GM15510 (cell line): ENCODE measurements around the gene HIC1.
A peak's percentile ranks its signal among the peaks of the same experiment; 100 is the strongest.

Experiments
- POLR2A ChIP-seq: IDR thresholded peaks from 3 replicates; pipeline ENCODE4 v1.6.1; 2011; ENCODE audit warnings: borderline replicate concordance; ENCODE audit not compliant: insufficient read length; ENCODE audit errors: extremely low read depth

HIC1 gene

DNA sequence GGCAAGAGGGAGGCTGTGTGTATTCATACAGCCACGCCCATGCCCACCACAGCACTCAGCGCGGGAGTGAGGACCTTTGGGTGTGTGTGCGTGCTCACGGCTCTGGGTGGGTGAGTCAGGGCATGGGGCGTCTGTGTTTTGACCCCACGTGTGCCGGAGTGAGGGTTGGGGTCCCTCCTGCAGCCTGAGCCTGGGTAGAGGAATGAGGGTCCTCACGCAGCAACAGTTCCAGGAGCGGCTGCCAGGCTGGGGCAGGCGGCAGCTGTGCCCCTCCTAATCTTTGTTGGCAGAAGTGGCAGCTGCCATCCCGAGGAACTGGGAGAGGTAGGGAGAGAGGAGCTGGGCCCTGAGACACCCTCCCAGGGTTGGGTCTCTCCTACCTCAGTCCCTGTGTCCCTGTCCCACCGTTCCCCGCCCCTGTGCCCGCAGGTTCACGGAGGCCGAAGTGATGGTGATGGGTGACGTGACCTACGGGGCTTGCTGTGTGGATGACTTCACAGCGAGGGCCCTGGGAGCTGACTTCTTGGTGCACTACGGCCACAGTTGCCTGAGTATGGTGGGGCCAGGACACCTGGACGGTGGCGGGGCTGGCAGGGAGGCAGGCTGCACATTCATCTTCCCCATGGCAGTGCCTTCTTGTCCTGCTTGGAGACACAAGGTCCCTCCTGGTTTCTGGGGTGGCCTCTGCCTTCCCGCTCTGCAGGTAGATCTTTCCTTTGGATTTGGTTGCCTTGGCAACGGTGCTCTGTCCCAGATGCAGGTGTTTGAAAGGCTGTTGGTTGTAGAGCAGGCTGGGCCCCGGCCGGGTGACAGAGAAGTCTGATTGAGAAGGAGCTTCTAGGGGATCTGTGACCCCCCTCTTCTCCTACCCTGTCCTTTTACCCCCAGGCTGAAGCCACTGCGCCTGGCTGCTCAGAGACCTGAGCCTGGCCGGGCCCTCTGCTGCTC is 19.1 kb upstream of the HIC1 start:
- TF ChIP-seq POLR2A = no peak

DNA sequence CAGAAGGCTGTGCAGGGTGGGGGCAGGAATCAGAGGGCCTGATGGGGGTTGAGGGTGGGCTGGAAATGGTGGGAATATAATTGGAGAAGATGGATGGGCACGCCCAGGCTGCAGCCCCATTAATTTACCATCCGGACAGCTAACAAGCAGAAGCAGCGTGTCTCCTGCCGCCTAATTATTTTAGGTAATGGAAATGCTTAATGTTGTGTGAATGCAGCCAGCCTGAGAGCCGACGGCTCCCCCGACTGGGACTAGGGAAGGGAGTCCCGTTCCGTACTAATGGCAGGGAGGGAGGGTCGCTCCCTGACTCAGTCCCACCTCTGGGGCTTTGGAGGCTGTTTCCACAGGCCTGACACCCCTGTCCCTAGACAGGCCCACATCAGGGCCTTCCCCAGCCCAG is 17.7 kb upstream of the HIC1 start:
- TF ChIP-seq POLR2A = no peak

DNA sequence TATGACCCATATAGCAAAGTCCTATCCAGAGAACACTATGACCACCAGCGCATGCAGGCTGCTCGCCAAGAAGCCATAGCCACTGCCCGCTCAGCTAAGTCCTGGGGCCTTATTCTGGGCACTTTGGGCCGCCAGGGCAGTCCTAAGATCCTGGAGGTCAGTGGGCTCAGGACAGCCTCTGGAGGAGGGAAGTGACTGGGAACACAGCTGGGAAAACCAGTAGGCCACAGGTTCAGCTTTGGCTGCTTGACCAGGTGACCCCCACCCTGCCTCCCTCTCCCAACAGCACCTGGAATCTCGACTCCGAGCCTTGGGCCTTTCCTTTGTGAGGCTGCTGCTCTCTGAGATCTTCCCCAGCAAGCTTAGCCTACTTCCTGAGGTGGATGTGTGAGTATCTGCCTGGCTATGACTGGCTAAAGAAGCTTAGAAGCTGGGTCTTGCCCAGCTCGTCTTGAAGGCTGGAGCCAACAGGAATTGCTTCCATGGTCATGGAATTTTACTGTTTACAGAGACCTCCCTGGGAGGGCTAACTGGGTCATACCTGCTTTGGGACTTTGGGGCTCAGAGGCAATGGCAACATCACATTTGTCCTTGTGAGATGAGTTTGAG is 14.6 kb upstream of the HIC1 start:
- no peak for TF ChIP-seq POLR2A

DNA sequence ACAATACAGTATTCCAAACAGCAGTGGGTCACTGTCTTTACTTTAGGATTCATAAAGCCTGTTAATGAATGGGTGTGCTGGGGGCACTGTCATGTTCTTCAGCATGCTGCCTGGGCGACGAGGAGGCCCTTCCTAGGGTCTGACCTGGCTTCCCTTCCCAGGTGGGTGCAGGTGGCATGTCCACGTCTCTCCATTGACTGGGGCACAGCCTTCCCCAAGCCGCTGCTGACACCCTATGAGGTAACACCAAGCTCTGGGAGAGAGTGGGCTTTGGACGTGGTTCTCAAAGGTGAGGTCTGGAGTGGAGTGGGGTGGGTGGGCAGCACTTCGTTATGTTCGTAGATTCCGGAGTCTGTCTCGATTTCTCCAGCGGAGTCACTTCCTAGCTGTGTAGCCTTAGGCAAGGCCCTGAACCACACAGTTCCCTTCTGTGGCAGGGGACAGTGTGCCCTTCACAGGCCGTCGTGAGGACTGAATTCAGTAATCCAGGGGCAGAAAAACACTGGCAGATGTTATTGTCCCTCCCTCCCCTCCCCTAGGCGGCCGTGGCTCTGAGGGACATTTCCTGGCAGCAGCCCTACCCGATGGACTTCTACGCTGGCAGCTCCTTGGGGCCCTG is 13.9 kb upstream of the HIC1 start:
- TF ChIP-seq POLR2A = no peak

DNA sequence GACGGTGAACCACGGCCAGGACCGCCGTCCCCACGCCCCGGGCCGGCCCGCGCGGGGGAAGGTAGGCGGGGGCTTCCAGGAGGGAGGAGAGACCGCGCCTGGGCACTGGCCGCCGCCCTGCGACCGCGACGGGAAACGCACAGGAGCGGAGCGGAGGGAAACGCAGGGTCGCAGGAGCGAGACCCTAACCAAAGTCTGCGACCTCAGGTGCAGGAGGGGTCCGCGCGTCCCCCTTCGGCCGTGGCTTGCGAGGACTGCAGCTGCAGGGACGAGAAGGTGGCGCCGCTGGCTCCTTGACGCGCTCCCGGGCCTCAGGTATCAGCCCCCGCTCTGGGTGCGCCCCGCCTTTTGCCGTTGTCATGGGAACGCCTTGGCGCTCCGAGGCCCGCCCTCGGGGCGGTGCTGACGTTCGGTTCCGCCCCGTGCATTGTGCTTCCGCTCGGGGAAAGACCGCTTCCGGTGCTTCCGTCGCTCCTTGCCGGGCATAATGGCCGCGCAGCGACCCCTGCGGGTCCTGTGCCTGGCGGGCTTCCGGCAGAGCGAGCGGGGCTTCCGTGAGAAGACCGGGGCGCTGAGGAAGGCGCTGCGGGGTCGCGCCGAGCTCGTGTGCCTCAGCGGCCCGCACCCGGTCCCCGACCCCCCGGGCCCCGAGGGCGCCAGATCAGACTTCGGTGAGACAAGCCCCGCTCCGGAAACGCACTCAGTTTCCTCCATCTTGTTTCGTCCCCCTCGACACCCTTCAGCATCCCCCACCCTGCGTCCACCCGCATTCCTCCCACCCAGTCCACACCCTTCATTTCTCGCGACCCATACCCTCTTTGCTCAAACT is 13.1 kb upstream of the HIC1 start, which contains the start of gene OVCA2:
Gene OVCA2 (plus strand): TSS at position 462 of the 829 bp plus-strand sequence. CDS start 26 bp downstream, at position 488.
- peak; percentile 82 for TF ChIP-seq POLR2A

DNA sequence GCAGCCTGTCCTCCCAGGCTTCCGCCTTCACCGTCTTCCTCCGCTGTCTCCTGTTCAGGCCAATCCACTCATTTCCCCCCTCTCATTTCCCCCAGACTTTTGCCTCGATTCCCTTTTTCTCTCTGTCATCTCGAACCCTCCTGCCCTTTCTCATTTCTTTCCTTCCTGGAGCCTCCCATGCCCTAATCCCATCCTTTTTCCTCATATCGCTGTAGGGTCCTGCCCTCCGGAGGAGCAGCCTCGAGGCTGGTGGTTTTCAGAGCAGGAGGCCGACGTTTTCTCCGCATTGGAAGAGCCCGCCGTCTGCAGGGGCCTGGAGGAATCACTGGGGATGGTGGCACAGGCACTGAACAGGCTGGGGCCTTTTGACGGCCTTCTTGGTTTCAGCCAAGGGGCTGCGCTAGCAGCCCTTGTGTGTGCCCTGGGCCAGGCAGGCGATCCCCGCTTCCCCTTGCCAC is 12.5 kb upstream of the HIC1 start:
- TF ChIP-seq POLR2A = no peak

DNA sequence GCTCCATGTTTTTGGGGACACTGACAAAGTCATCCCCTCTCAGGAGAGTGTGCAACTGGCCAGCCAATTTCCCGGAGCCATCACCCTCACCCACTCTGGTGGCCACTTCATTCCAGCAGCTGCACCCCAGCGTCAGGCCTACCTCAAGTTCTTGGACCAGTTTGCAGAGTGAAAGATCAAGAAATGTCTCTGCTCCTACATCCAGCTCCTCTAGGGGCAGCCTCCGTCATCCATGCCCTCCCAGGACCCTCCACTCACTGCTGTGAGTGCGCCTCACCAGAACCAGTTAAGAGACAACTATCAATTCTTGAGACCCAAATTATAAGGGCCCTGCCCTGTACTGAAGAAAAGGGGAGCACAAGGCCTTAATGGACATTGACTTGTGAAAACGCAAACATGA is 12.0 kb upstream of the HIC1 start:
- no peak for TF ChIP-seq POLR2A

DNA sequence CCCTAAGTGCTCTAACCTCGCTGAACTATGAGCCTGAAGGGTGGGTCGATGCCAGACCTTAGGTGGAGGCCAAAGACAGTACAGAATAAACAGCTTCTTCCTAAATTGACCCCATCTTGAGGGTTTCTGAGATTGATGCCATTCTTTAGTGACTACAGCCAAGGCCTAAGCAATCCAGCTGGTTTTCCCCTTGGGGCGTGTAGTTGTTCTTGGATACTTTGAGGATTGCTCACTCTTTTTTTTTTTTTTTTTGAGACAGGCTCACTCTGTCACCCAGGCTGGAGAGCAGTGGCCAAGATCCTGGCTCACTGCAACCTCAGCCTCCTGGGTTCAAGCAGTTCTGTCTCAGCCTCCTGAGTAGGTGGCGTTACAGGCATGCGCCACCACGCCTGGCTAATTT is 11.1 kb upstream of the HIC1 start:
- no peak for TF ChIP-seq POLR2A

DNA sequence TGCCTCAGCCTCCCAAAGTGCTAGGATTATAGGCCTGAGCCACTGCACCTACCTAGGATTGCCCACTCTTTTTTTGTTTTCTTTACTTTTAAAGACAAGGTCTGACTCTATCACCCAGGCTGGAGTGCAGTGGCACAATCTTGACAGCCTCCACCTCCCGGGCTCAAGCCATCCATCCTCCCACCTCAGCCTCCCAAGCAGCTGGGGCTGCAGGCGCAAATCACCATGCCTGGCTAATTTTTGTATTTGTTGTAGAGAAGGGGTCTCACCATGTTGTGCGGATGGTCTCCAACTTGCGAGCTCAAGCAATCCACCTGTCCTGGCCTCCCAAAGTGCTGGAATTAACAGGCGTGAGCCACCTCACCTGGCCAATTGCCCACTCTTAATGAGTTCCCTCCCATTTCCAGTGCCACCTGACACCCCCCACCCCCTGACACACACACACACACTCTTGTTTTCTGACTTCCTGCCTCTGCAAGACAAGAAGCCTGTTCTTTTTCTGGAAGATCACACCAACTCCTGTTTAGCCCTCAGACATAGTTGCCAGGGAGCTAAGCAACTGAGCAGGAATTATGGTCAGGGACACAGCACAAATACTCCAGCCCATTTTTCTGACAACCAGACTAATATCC is 10.5 kb upstream of the HIC1 start:
- TF ChIP-seq POLR2A = no peak

DNA sequence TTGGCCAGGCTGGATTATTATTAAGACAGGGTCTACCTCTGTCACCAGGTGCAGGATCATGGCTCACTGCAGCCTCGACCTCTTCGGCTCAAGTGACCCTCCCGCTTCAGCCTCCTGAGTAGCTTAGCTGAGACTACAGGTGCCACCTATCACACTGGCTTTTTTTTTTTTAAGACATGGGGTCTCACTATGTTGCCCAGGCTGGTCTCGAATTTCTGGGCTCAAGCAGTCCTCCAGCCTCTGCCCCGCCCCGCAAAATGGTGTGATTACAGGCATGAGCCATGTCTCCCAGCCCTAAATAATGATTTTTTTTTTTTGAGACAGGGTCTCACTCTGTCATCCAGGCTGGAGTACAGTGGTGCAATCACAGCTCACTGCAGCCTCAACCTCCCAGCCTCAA is 7.3 kb upstream of the HIC1 start:
- no peak for TF ChIP-seq POLR2A

DNA sequence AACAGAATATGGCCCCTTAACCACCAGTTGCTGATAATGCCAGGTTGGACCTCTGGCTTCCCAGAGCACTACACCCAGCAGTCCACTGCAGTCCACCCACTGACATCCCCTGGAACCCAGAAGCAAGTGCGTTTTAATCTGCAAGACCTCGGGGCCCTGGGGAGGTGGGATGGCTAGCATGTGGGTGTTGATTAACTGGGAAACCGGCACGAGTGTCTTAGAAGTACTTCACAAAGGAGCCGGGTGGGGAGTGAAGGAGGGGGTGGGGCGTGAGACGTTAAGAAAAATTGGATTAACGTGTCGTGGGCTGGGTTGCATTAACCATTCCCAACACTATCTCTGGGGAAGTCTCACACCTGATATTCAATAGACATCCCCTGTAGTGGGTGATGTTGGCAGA is 6.1 kb upstream of the HIC1 start:
- TF ChIP-seq POLR2A = no peak

DNA sequence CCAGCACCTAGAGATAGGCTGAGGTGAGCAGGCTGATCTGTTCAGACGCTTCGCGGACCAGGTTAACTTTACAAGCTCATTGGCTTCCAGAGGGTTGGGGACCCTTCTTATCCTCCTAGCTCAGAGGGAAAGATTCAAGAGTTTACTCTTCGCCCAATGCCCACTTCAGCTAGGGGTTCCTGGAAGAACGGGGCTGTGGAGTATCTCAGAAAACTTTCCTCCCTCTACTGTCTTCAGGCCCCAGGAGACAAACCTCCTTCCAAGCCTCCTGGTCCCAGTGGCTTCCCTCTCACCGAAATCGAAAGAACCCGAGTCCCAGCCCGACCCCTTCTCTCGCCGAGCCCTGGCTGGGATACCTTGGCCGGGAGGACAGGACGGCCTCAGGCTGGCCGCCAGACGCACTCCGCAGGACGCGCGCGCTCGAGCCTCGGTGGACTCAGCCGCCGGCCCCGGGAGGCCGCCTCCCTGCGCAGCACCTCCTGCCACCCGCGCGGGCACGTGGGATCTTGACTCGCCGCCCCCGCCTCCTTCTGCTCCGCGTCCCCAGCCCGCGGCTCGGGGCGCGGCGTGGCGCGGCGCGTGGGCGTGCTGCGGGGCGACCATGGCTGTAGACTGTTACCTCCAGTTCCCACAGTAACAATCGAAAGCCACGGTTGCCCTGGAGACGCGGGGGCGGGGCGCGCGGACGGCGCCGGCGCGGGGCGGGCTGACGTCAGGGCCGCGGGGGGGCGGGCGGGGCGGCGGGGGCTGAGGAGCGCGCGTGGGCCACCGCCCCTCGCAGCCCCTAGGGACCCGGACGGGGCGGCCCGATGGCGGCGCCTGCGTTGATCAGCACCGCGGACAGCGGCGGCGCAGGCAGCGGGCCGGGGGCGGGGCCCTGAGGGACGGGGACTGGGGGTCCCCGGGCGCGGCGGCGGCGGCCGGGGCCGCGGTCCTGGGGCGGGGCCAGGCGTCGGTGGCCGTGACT is 5.3 kb upstream of the HIC1 start:
- TF ChIP-seq POLR2A = no peak
